LNCAP (cell line): ENCODE measurements around the gene PDE4DIP.
"Not testable (repeated sequence)": the region's sequence is repeated elsewhere in the genome, so short reads cannot be mapped to it uniquely, and the experiment has no call there.

ENCODE experiments used
- TF ChIP-seq, protein P1 (sequence below): fragments of 450-650 bp; IDR thresholded peaks from 2 replicates; pipeline ENCODE4 v1.5.1; 2017; ENCODE audit warnings: mild to moderate bottlenecking

Gene PDE4DIP

DNA sequence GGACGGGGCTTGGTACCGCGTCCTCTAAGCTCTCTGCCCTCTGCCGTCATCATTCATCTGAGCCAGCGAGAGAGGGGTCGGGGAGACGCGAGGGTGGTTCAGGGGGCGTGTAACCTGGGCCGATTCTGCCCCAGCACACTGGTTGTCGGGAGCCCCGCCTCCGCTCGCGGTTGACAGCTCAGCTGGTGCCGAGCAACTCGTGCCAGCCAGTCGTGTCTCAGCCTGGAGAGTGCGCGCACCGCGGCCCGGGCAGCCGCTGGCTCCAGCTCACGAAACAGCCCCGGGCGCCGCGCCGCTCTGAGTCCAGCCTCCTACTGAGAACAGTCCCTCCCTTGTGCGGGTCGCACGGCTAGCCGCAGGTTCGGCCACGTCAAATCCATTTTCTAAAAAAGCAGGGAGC is at the start of gene PDE4DIP:
PDE4DIP (plus strand) TSS at position 209 of the 400 bp plus-strand sequence. CDS start 347 bp downstream, outside the sequence.
- TF ChIP-seq, protein P1, sequence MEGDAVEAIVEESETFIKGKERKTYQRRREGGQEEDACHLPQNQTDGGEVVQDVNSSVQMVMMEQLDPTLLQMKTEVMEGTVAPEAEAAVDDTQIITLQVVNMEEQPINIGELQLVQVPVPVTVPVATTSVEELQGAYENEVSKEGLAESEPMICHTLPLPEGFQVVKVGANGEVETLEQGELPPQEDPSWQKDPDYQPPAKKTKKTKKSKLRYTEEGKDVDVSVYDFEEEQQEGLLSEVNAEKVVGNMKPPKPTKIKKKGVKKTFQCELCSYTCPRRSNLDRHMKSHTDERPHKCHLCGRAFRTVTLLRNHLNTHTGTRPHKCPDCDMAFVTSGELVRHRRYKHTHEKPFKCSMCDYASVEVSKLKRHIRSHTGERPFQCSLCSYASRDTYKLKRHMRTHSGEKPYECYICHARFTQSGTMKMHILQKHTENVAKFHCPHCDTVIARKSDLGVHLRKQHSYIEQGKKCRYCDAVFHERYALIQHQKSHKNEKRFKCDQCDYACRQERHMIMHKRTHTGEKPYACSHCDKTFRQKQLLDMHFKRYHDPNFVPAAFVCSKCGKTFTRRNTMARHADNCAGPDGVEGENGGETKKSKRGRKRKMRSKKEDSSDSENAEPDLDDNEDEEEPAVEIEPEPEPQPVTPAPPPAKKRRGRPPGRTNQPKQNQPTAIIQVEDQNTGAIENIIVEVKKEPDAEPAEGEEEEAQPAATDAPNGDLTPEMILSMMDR: not testable (repeated sequence)

GRCh38 chr1:149075505-149076127 is 231.4 kb downstream of the PDE4DIP start:
- TF ChIP-seq, protein P1: peak; percentile 46
